ENCODE measurements around the gene GMPPA. TPM values are rescaled to one million over a fixed set of nuclear protein-coding genes. Genes with fewer than 3 reads are reported as not detected.

GMPPA gene
- total RNA-seq, 1 experiment from 2014 or later: 32.0 TPM

- Histone ChIP-seq H3K79me2 (ENCODE audit: insufficient read depth, low read length) (no peaks in the 10 kb centered on the region), H4K91ac (ENCODE audit: insufficient read length, low read depth, low read length) (no peak overlapping the region), H3K14ac (ENCODE audit: insufficient read depth, low read length) (no peak overlapping the region), H2AK5ac (ENCODE audit: insufficient read length, low read length) (no peak overlapping the region), H3K9me3 (ENCODE audit: control insufficient read depth, low read depth, low read length) (no peaks in the 10 kb centered on the region), H2BK20ac (ENCODE audit: low read depth, low read length, poor library complexity, severe bottlenecking) (no peak overlapping the region), H3K27ac (ENCODE audit: insufficient read length, low read depth, low read length) (no peak overlapping the region), H3K23me2 (ENCODE audit: insufficient read length, low read depth, low read length, poor library complexity, severe bottlenecking) (peaks cover 16% of the 10 kb centered on the region), H3K4me1 (ENCODE audit: insufficient read depth, low read length) (peaks cover 6% of the 10 kb centered on the region; the same call in 1 of the 2 replicates), H3K79me1 (ENCODE audit: insufficient read depth, low read depth, low read length, poor library complexity, severe bottlenecking) (no peaks in the 10 kb centered on the region), H3K4me2 (ENCODE audit: insufficient read depth, insufficient read length, low read length) (no peak overlapping the region), H4K20me1 (ENCODE audit: control insufficient read depth, insufficient read depth, insufficient read length) (no peaks in the 10 kb centered on the region), H2BK15ac (ENCODE audit: low read depth, low read length) (no peak overlapping the region), H3K9ac (ENCODE audit: extremely low read depth, insufficient read length, low read length) (no peak overlapping the region), H3K23ac (ENCODE audit: insufficient read length, low read depth, low read length) (no peak overlapping the region), H3K18ac (ENCODE audit: insufficient read length, low read depth, low read length) (no peak overlapping the region), H2AFZ (ENCODE audit: low read length) (no peak overlapping the region), H3K27me3 (ENCODE audit: insufficient read depth, low read length) (no peaks in the 10 kb centered on the region; the same call in 1 of the 2 replicates), H4K8ac (replicated peaks; ENCODE audit: insufficient read length, low read depth, low read length) (no peak overlapping the region), H2BK5ac (ENCODE audit: insufficient read length, low read length) (no peak overlapping the region), H3K56ac (ENCODE audit: insufficient read length, low read depth, low read length) (no peak overlapping the region), H3K4ac (ENCODE audit: low read depth, low read length) (no peak overlapping the region), H2BK120ac (ENCODE audit: low read depth, low read length, poor library complexity, severe bottlenecking) (no peak overlapping the region), H3T11ph (ENCODE audit: low read length) (no peak overlapping the region), H2BK12ac (ENCODE audit: insufficient read length, low read depth, low read length) (no peak overlapping the region), H4K5ac (ENCODE audit: insufficient read length, low read depth, low read length) (no peak overlapping the region)
- no CpG with 5 or more reads among the region's 4 CpGs for WGBS (ENCODE audit: extremely low coverage, insufficient read length, low lambda C conversion rate)
- peaks cover 16 to 31% (median 27%) of the 10 kb centered on the region in 3 experiments for H3K36me3 Mint-ChIP-seq (ENCODE audit: insufficient read depth in 1 of 3, low read depth in 3 of 3)
- peaks cover 20 to 21% of the 10 kb centered on the region in 2 experiments for H3K4me1 Mint-ChIP-seq
- DNase-seq: no peak
- peaks cover 0 to 4% of the 10 kb centered on the region in 2 experiments; a peak in 1 of 5 replicates for H3K9me3 Mint-ChIP-seq
- H3K27ac Mint-ChIP-seq: no peak overlapping the region; a peak in 1 of 7 replicates
- 0 out of 5 replicates have a peak overlapping the region, but pooled peaks of 1 of the 2 experiments have one; percentile 8 for H3K4me3 Mint-ChIP-seq
- peaks cover 41% of the 10 kb centered on the region for H3K27me3 Mint-ChIP-seq (ENCODE audit: low read depth)
- TF ChIP-seq CTCF (conservative IDR thresholded peaks at IDR 0.05): no peak
Measured at GRCh38 chr2:219545943-219546352, 47.3 kb downstream of the GMPPA start.
